GM18507 (cell line): ENCODE measurements around the gene ARHGAP24.
"Not testable (repeated sequence)": the region's sequence is repeated elsewhere in the genome, so short reads cannot be mapped to it uniquely, and the experiment has no call there.

Experiments used
- DNase-seq: peaks from one replicate; pipeline ENCODE4 v3.0.0; 2011; ENCODE audit warnings: low read depth; ENCODE audit not compliant: insufficient read length; ENCODE audit errors: extremely low spot score
- FAIRE-seq: peaks from 2 replicates; lab custom pipeline; 2011; peaks lifted over from hg19 to GRCh38; lab: Jason Lieb, UNC

ARHGAP24 gene

DNA sequence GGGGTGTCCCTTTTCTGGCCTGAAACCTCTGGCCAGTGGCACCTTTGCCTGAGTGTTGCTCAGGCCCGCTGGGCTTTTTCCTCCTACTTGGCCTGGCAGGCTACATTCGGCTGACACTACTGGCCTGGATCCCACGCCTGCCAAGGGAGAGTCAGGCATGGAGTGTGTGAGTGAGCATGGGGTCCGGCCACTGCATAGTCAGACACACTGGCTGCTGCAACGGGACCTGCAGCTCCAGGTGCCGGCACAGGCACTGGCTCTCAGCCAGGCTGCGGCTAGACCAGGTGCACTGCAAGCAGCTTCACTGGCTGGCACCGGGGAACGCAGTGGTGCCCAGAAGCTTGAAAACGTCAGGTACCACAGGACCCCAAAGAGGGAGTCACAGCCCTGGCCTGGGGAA, 434.9 kb downstream of the ARHGAP24 start:
- no peak for DNase-seq
- FAIRE-seq = no peak

GRCh38 chr4:85910985-85911384, 436.0 kb downstream of the ARHGAP24 start:
- no peak for FAIRE-seq
- DNase-seq = no peak

DNA sequence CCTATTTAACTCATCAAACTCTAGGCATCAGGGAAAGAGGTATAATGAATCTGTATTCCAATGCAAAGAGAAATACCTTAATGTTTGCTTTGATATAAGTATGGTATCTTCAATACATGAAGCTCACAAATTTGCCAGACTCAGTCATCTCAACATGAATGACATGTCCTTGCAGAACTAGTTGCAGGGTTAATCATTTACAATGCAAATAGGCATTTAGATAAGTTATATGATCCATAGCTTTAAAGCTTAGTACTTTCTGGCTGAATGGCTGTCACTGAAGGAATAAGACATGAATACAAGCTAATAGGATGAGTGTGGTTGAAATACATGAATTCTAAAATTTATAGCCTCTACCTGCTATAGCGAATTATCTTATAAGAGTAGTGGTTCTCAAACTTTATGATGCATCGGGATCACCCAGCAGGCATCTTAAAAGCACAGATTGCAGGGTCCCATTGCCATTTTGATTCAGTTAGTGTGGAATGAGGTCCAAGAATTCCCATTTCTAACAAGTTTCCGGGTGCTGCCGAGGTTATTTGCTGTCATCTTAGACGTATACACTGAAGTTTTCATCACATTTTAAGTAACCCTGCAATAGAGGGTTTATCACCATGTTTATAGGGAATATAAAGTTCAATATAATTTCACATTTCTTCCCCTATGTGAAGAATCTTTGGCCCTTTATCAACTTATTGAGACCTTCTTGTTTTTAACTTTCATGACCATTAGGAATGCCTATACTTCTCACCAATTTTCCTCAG, 439.2 kb downstream of the ARHGAP24 start:
- no peak for DNase-seq
- no peak for FAIRE-seq

DNA sequence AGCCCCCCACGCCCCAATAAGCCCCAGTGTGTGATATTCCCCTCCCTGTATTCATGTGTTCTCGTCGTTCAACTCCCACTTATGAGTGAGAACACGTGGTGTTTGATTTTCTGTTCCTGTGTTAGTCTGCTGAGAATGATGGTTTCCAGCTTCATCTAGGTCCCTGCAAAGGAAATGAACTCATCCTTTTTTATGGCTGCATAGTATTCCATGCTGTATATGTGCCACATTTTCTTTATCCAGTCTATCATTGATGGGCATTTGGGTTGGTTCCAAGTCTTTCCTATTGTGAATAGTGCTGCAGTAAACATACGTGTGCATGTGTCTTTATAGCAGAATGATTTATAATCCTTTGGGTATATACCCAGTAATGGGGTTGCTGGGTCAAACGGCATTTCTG, 440.6 kb downstream of the ARHGAP24 start:
- FAIRE-seq, DNase-seq: not testable (repeated sequence)

GRCh38 chr4:85919200-85919887, 444.4 kb downstream of the ARHGAP24 start:
- FAIRE-seq = no peak
- DNase-seq = no peak

- FAIRE-seq (no peak), DNase-seq (no peak)
Observed at GRCh38 chr4:85925071-85925470, 450.1 kb downstream of the ARHGAP24 start.

DNA sequence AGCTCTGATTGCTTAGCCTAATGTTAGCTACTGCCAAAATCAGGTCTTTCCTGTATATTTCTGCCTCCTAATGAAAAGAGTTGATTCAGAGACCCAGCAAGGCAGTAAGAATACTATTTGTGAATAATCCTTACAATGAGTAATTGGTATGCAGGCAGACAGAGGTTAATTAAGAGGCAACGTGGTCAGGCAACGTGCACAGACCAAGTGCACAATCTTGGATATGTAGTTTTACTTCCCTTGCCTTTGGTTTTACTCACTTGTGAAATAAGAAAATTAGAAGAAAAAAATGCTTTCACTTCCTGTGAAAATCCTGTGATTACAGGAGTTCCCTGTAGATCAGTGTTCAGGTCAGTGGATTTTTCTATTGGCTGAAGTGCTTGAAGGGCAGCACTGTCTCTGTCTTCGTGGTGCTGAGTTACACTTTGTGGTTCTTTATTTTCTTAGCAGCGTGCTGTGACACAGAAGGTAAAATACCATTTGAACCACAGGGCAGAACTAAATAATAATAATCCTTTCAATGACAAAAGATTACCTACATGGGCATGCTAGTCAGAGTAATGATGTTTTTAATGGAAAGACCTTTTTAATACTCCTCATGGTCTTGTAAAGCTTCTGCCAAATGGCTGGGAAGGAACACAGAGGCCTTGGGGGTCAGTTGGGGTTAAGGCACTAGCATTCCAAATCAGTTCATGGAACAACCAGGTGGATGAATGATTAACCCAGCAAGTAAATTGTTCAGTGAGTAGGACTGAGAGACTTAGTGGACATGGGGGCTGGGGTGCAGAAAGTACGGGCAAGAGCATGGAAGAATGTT, 454.0 kb downstream of the ARHGAP24 start:
- peak; percentile 48 for FAIRE-seq
- no peak for DNase-seq

DNA sequence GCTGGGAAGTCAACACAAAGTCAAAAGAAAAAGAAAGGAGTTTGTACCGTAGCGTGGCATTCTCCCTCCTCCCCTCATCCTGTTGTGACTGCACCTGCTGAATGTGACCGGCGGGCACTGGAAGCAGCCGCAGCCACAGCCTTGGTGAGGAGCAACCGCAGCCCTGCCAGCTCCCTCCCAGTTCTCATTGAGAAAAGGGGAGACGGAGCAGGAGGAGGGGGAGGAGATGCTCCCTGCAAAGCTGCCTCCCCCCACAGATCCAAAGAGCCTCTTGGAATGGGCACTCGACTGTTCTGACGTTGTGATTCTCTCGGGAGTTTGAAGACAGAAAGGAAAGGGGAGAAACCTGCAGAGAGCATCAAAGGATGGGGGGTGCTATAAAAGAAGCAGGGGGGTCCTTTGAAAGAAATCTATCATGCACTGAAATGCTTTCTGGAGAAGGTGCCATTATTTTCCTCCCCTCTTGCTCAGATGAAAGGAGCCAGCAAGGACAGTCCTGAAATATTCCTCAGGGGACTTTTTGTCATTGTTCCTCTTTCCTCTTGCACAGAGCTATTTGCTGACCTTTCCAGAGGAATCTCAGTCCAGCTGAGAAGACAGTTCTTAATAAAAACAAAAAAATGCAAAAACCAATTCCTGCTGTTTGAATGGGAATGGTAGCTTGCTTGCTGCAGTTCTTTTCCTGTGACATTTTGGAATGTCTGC, 455.2 kb downstream of the ARHGAP24 start:
- DNase-seq (no peak), FAIRE-seq (no peak)

DNA sequence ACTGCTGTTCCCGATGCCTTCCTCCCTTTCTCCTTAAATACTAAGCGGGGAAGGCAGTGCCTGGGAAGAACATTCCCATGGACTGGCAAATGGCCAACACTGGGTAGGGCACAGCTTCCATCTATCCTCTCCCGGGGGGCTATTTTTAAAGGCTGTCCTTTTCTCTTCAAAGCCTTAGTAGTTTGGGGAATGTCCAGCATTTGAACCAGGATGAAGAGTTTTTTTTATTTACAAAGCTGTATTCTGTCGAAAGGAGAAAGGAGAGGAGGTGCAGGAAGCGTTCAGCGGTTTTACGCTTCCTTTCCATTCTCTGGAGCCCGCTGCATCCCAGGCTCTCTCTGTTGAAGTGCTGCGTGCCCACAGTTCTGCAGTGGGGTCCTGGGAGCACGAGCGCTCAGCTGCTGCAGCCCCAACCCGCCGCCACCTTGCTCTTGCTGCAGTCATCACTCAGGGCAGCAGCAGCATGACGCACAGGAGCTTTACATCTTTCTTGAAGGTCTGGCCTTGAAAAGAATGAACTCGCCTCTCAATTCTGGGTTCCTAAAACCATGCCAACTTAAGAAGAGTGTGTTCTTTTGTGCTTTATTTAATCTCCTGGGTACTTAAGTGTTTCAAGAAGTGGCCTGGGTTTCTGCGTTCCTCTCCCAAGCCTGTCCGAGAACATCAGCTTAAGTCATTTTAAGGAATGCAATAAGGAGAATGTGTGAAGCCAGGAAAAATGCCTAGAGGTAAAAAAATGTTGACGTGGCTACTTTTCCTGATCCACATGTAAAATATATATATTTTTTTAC, 457.7 kb downstream of the ARHGAP24 start:
- no peak for DNase-seq
- FAIRE-seq = no peak

GRCh38 chr4:85933291-85933640, 458.3 kb downstream of the ARHGAP24 start:
- DNase-seq = no peak
- FAIRE-seq = no peak

- DNase-seq (no peak), FAIRE-seq (peak; percentile 33)
Observed at GRCh38 chr4:85937507-85937906, 462.6 kb downstream of the ARHGAP24 start.

DNA sequence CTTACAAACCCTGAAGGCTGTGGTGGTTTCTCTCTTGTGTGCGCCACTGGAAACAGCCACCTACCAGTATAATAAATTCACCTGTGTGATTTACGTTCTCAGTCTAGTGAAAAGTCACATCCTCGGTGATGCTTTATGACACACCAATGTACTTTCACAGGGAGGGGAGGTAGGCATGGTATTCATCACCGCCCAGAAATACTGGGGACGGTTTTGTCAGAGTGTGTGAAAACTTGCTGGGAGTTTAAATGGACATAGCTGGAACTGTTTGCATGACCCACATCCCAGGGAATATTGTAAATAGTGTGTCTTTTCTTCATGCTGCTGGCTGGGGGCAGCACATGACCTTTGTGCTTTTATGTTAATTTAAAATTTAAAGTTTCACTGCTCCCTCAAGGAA, 463.1 kb downstream of the ARHGAP24 start:
- FAIRE-seq (no peak), DNase-seq (no peak)

DNA sequence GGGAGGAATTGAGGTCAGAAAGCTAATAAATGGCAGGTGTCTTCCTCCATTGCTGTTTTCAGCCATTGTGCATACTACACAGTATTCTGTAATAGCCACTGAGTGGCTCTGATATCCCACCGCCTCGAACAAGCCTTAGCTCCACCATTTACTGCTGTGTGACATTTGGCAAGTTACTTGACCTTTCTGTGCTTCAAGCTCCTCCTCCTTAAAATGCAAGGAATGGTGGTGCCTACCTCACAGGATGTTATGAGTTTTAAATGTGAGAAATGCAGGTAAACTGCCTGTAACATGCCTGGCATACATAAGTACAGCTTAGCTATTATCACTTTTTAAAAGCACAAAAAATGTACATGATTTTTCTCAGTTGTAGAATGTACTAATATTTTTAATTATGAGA, 464.0 kb downstream of the ARHGAP24 start:
- FAIRE-seq (no peak), DNase-seq (no peak)

DNA sequence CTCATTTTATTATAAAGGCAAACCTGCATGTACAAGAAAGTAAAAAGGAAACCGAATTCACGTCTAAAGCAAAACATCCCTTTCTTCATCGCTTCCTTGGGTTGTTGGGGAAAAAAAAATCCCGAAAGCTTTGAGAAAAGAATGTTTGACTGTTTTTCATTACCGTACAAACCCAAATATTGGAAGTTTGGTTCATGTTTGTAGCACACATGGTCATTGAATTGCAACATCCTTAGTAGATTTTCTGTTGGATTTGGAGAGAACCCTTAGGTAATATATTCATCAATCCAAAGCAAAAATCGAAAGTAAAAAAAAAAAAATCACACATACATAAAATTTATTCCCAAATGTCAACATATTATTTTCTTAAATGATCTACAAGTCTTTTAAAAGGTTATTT, 464.6 kb downstream of the ARHGAP24 start:
- no peak for FAIRE-seq
- no peak for DNase-seq

- DNase-seq (no peak), FAIRE-seq (no peak)
Observed at GRCh38 chr4:85940151-85940550, 465.2 kb downstream of the ARHGAP24 start.

- FAIRE-seq (no peak), DNase-seq (no peak)
Observed at GRCh38 chr4:85942107-85942506, 467.2 kb downstream of the ARHGAP24 start.

DNA sequence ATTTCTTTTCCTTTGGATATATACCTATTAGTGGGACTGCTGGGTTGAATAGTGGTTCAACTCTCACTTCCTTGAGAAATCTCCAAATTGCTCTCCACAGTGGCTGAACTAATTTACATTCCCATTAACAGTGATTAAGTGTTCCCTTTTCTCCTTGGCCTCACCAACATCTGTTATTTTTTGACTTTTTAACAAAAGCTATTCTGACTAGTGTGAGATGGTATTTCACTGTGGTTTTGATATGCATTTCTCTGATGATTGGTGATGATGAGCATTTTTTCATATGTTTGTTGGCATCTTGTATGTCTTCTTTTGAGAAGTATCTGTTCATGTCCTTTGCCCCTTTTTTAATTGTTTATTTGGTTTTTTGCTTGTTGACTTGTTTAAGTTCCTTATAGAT, 471.9 kb downstream of the ARHGAP24 start:
- FAIRE-seq (no peak), DNase-seq (no peak)

- FAIRE-seq = no peak
Observed at GRCh38 chr4:85951099-85951498, 476.1 kb downstream of the ARHGAP24 start.

DNA sequence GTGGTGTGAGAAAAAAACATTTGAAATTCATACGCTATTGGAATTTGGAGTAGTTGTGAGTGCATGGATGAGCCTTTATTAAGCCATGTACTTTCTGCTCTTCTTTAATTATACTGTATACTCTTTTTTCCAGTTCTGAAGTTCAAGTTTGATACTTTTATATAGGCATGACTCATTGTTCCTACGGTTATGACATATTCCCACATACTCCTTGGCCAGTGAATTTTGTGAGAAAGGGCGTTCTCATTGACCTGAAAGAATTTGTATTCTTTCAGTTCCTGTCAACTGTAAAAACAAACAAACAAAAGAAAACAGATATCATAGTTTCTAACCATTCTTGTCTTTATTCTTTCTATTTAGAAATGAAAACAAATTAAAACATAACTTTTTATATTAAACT, 477.6 kb downstream of the ARHGAP24 start:
- DNase-seq (no peak), FAIRE-seq (no peak)

More at GRCh38 chr4:85951099-85951498, 476.1 kb downstream of the ARHGAP24 start:
- no peak for DNase-seq
